GM12878 (cell line): ENCODE measurements around the gene TTLL8. TPM values are rescaled to one million over a fixed set of nuclear protein-coding genes. Genes with fewer than 3 reads are reported as not detected.

Experiments used
- ATAC-seq: fragments of 200-7000 bp; cut with Tn5 transposase; 3 replicates; pipeline ENCODE4 v1.9.1; 2020; ENCODE audit warnings: mild to moderate bottlenecking, moderate library complexity
- BruUV-seq: library from RNA; stranded (reverse); fragments of 400-500 nt; replicated peaks from 2 replicates; lab custom pipeline; 2021; lab: Mats Ljungman, UMichigan
- CTCF ChIA-PET: fragments of 300-600 bp; sonication (Branson Sonifier 250); formaldehyde crosslinking; extraction: SDS; loops from one replicate; lab custom pipeline; 2021; ENCODE audit warnings: inconsistent platforms; lab: Yijun Ruan, JAX
- POLR2A ChIA-PET: fragments of 350-600 bp; formaldehyde crosslinking; extraction: SDS; loops from one replicate; lab custom pipeline; 2021; ENCODE audit warnings: inconsistent platforms; lab: Charles Lee
- RAD21 ChIA-PET: fragments of 300-600 bp; sonication (Branson Sonifier 250); formaldehyde crosslinking; loops from one replicate; lab custom pipeline; 2023; ENCODE audit warnings: antibody characterized with exemption; ENCODE audit not compliant: unreplicated experiment; lab: Charles Lee
- SMC1A ChIA-PET: fragments of 300-600 bp; sonication (Branson Sonifier 250); formaldehyde crosslinking; loops from one replicate; lab custom pipeline; 2023; ENCODE audit not compliant: unreplicated experiment, uncharacterized antibody; lab: Charles Lee
- DNase-seq: peaks from one replicate; pipeline ENCODE4 v3.0.0-alpha.2; 2011; ENCODE audit warnings: low read depth, low spot score
- FAIRE-seq: peaks from 3 replicates; lab custom pipeline; 2011; peaks lifted over from hg19 to GRCh38; lab: Jason Lieb, UNC
- H2AFZ ChIP-seq: 2 replicates; pipeline ENCODE4 v1.6.0; 2011; ENCODE audit warnings: low read depth, low read length, control low read depth; ENCODE audit not compliant: control insufficient read depth
- H3K27ac ChIP-seq: 2 replicates; pipeline ENCODE4 v1.5.1; 2011; ENCODE audit warnings: control low read depth; ENCODE audit not compliant: control insufficient read depth, insufficient read depth
- H3K27me3 ChIP-seq, 2 experiments: replicated peaks in 1 of 2; 2 replicates each; pipeline versions ENCODE4 v1.6.0 to v1.6.1; 2011; ENCODE audit warnings: low read length in 1 of 2; ENCODE audit not compliant: control insufficient read depth in 2 of 2, insufficient read depth in 2 of 2
- H3K36me3 ChIP-seq, 2 experiments: 2 replicates each; pipeline ENCODE4 v1.5.1; 2011; ENCODE audit warnings: low read length in 1 of 2; ENCODE audit not compliant: control insufficient read depth in 2 of 2, insufficient read depth in 2 of 2
- H3K4me1 ChIP-seq: 2 replicates; pipeline ENCODE4 v1.6.1; 2011; ENCODE audit warnings: mild to moderate bottlenecking, low read length, moderate library complexity, mixed read lengths; ENCODE audit not compliant: control insufficient read depth, insufficient read depth
- H3K4me2 ChIP-seq: 2 replicates; pipeline ENCODE4 v1.6.0; 2011; ENCODE audit warnings: control low read depth; ENCODE audit not compliant: control insufficient read depth, insufficient read depth
- H3K4me3 ChIP-seq: fragments of 200-600 bp; sonication (generic); 2 replicates; pipeline ENCODE4 v1.5.1; 2016
- H3K79me2 ChIP-seq: 2 replicates; pipeline ENCODE4 v1.6.0; 2011; ENCODE audit warnings: low read length; ENCODE audit not compliant: control insufficient read depth, insufficient read depth
- H3K9ac ChIP-seq: 2 replicates; pipeline ENCODE4 v1.8.0; 2011; ENCODE audit warnings: low read length, control low read depth, mixed read lengths; ENCODE audit not compliant: control insufficient read depth, insufficient read depth
- H3K9me3 ChIP-seq: replicated peaks from 3 replicates; pipeline ENCODE4 v1.5.1; 2011; ENCODE audit warnings: mild to moderate bottlenecking, low read length; ENCODE audit not compliant: control insufficient read depth, insufficient read depth
- H4K20me1 ChIP-seq: 2 replicates; pipeline ENCODE4 v1.6.0; 2011; ENCODE audit not compliant: control insufficient read depth, insufficient read depth
- CTCF ChIP-seq, 3 experiments: IDR thresholded peaks in 2 of 3; conservative IDR thresholded peaks in 1 of 3; 2 replicates each; pipeline ENCODE4 v1.5.1; 2011; ENCODE audit warnings: low read depth in 3 of 3, low read length in 3 of 3, mild to moderate bottlenecking in 3 of 3, control low read depth in 2 of 3, moderate library complexity in 2 of 3, inconsistent platforms in 1 of 3, mixed read lengths in 1 of 3; ENCODE audit not compliant: control insufficient read depth in 2 of 3, insufficient read depth in 1 of 3; ENCODE audit errors: extremely low read depth in 1 of 3
- HCFC1 ChIP-seq: fragments of 150-350 bp; IDR thresholded peaks from 2 replicates; pipeline ENCODE4 v1.6.1; 2014; ENCODE audit warnings: low read length
- KAT2A ChIP-seq: conservative IDR thresholded peaks from 2 replicates; pipeline ENCODE4 v1.6.1; 2011; ENCODE audit warnings: low read depth, low read length; ENCODE audit not compliant: control insufficient read depth
- MYB ChIP-seq: fragments of 150-350 bp; IDR thresholded peaks from 2 replicates; pipeline ENCODE4 v1.6.1; 2014; ENCODE audit warnings: mild to moderate bottlenecking, low read depth, low read length, borderline replicate concordance
- NFYA ChIP-seq: IDR thresholded peaks from 2 replicates; pipeline ENCODE4 v1.6.1; 2011; ENCODE audit warnings: low read depth, mild to moderate bottlenecking, low read length, improper control_type of control experiment, borderline replicate concordance
- NR2C1 ChIP-seq: fragments of 450-650 bp; IDR thresholded peaks from 2 replicates; pipeline ENCODE4 v1.6.1; 2017; ENCODE audit warnings: antibody characterized with exemption, mild to moderate bottlenecking, moderate library complexity
- PKNOX1 ChIP-seq: fragments of 450-650 bp; IDR thresholded peaks from 2 replicates; pipeline ENCODE4 v1.6.1; 2016; ENCODE audit warnings: mild to moderate bottlenecking
- RELA ChIP-seq: fragments of 450-650 bp; IDR thresholded peaks from 2 replicates; pipeline ENCODE4 v1.8.0; 2014; ENCODE audit warnings: borderline replicate concordance; ENCODE audit not compliant: partially characterized antibody
- RELB ChIP-seq: fragments of 450-650 bp; IDR thresholded peaks from 2 replicates; pipeline ENCODE4 v1.6.1; 2017; ENCODE audit warnings: low read depth, mild to moderate bottlenecking, moderate library complexity
- REST ChIP-seq: IDR thresholded peaks from 2 replicates; pipeline ENCODE4 v1.6.1; 2012; ENCODE audit warnings: mild to moderate bottlenecking, low read depth, low read length
- SKIL ChIP-seq: fragments of 450-650 bp; IDR thresholded peaks from 2 replicates; pipeline ENCODE4 v1.6.1; 2017; ENCODE audit warnings: mild to moderate bottlenecking, low read depth, inconsistent platforms; ENCODE audit not compliant: poor library complexity, severe bottlenecking
- SREBF1 ChIP-seq: IDR thresholded peaks from 2 replicates; pipeline ENCODE4 v1.6.1; 2012; ENCODE audit warnings: mild to moderate bottlenecking, low read length
- SRF ChIP-seq, 2 experiments: IDR thresholded peaks; 2 replicates each; pipeline ENCODE4 v1.6.1; 2011; ENCODE audit warnings: low read depth in 2 of 2, low read length in 2 of 2, mild to moderate bottlenecking in 1 of 2, moderate library complexity in 1 of 2
- ZBED1 ChIP-seq: IDR thresholded peaks from 2 replicates; pipeline ENCODE4 v1.6.1; 2016; ENCODE audit warnings: borderline replicate concordance
- WGBS: methylation state at CpG from one replicate; pipeline ENCODE4 v1.1.6; 2016; ENCODE audit warnings: low lambda C conversion rate; ENCODE audit not compliant: insufficient replicate concordance, insufficient coverage; ENCODE audit errors: missing lambda C conversion rate; 5-methylcytosine and 5-hydroxymethylcytosine counted together
- in situ Hi-C: fragments of 300-500 bp; cut with MboI; formaldehyde crosslinking; loops from 9 replicates; pipeline ENCODE4 v1.14.3; 2018; ENCODE audit warnings: mixed read lengths
- intact Hi-C: fragments of 100-400 bp; cut with micrococcal nuclease; formaldehyde crosslinking; loops from one replicate; pipeline ENCODE4 v1.14.2; 2022; ENCODE audit not compliant: unreplicated experiment
- polyA plus RNA-seq, 11 experiments: library from polyadenylated mRNA; depleted of rRNA in 4 of 11; unstranded in 6 of 11; stranded (reverse) in 5 of 11; fragments of >200 nt; fragmentation: Nextera tagmentation in 4 of 11; fragmentation: Illumina TruSeq in 1 of 11; extraction: Ambion mirVana in 4 of 11; extraction: Trizol in 1 of 11; gene quantifications; 1 replicate in 1 of 11; 2 replicates in 10 of 11; pipeline versions ENCODE4 v1.2.1 to v1.2.3, GENCODE V29; 2011 to 2016; ENCODE audit warnings: inconsistent platforms in 2 of 11, missing spikeins in 2 of 11, low read depth in 1 of 11
- total RNA-seq, 4 experiments: library from RNA; depleted of rRNA in 3 of 4; stranded (reverse); fragments of >200 nt in 3 of 4; fragmentation: Illumina TruSeq in 1 of 4; extraction: Trizol in 1 of 4; gene quantifications; 2 replicates each; pipeline versions ENCODE4 v1.2.1 to v1.2.3, GENCODE V29; 2013 to 2021

Gene TTLL8
- total and polyA plus RNA-seq, 10 of the 15 experiments (the other 5 are each of a cell fraction or from before 2014, with no cell fraction given) = not detected

GRCh38 chr22:50051930-50052329, 6.2 kb downstream of the TTLL8 start:
- in situ Hi-C loops (no loop called here), intact Hi-C loops (no loop called here)
- ChIA-PET CTCF (no interaction called here), RAD21 (no interaction called here), SMC1A (no interaction called here), POLR2A (no interaction called here)
- Histone ChIP-seq H3K27ac (no peak overlapping the region), H3K4me2 (no peak overlapping the region), H3K4me3 (no peak overlapping the region), H3K79me2 (no peaks in the 10 kb centered on the region), H2AFZ (no peak overlapping the region), H3K9ac (no peak overlapping the region), H3K27me3 (no peaks in the 10 kb centered on the region; a peak in 1 of 4 replicates), H3K9me3 (peaks cover 3% of the 10 kb centered on the region; the same call in 1 of the 3 replicates), H3K4me1 (0 out of 2 replicates have a peak, but pooled peaks cover 3% of the 10 kb centered on the region), H4K20me1 (no peaks in the 10 kb centered on the region), H3K36me3 (no peaks in the 10 kb centered on the region)
- FAIRE-seq (no peak), DNase-seq (no peak), ATAC-seq (no peak)
- WGBS = 58% methylated on average over 18 of the region's 18 CpGs
- no TSS peak for BruUV-seq
- TF ChIP-seq NR2C1 (no peak), ZBED1 (no peak), RELA (no peak), PKNOX1 (no peak), SREBF1 (no peak), HCFC1 (no peak), CTCF (IDR thresholded peaks at IDR 0.05 in 2 of 3, conservative IDR thresholded peaks at IDR 0.05 in 1 of 3; ENCODE audit: control insufficient read depth in 2 of 3, extremely low read depth in 1 of 3, insufficient read depth in 1 of 3, low read depth in 3 of 3, low read length in 3 of 3) (no peak), SKIL (no peak), REST (no peak), KAT2A (no peak), MYB (no peak), NFYA (no peak), RELB (no peak), SRF (IDR thresholded peaks at IDR 0.05; ENCODE audit: low read depth in 2 of 2, low read length in 2 of 2) (no peak)
